ENCODE measurements around the gene CRKL.

GRCh38 chr22:20979940-20980453, 62.8 kb downstream of the CRKL start:
- TF ChIP-seq EZH2 (IDR thresholded peaks at IDR 0.05; ENCODE audit: insufficient read depth, poor library complexity, severe bottlenecking) (no peak), EZH2phosphoT487 (IDR thresholded peaks at IDR 0.05; ENCODE audit: insufficient read depth, low read depth) (no peak)
